Caco-2 (cell line): ENCODE measurements around the gene ZBTB21. TPM values are rescaled to one million over a fixed set of nuclear protein-coding genes. Genes with fewer than 3 reads are reported as not detected.

Experiments used
- BruUV-seq: library from RNA; stranded (reverse); fragments of 400-500 nt; replicated peaks from 2 replicates; lab custom pipeline; 2021; lab: Mats Ljungman, UMichigan
- CTCF ChIA-PET: fragments of 300-600 bp; sonication (Branson Sonifier 250); formaldehyde crosslinking; loops from one replicate; lab custom pipeline; 2022; ENCODE audit warnings: antibody characterized with exemption; lab: Charles Lee
- POLR2A ChIA-PET: fragments of 300-600 bp; sonication (Branson Sonifier 250); formaldehyde crosslinking; loops from one replicate; lab custom pipeline; 2022; ENCODE audit warnings: antibody characterized with exemption; lab: Charles Lee
- DNase-seq, 2 experiments: peaks; one replicate each; pipeline versions ENCODE4 v3.0.0 to v3.0.0-alpha.2; 2020 to 2022
- H3K27me3 ChIP-seq: replicated peaks from 2 replicates; pipeline ENCODE4 v1.6.0; 2011; ENCODE audit warnings: low read length; ENCODE audit not compliant: control insufficient read depth, insufficient read depth
- H3K36me3 ChIP-seq: 2 replicates; pipeline ENCODE4 v1.5.1; 2011; ENCODE audit warnings: low read length; ENCODE audit not compliant: control insufficient read depth, insufficient read depth
- H3K4me1 ChIP-seq: fragments of 250-450 bp; sonication (Bioruptor Pico); 2 replicates; pipeline ENCODE4 v1.5.1; 2020; ENCODE audit warnings: mild to moderate bottlenecking
- H3K4me3 ChIP-seq: 2 replicates; pipeline ENCODE4 v1.5.1; 2011; ENCODE audit warnings: low read depth, mild to moderate bottlenecking, control low read depth, low read length
- H3K9me3 ChIP-seq: fragments of 250-450 bp; sonication (Bioruptor Pico); 2 replicates; pipeline ENCODE4 v1.5.1; 2020; ENCODE audit warnings: mild to moderate bottlenecking, moderate library complexity
- H3K27ac Mint-ChIP-seq: one replicate; pipeline ENCODE4 v1.8.0; 2022; ENCODE audit warnings: mixed read lengths; ENCODE audit not compliant: unreplicated experiment
- H3K27me3 Mint-ChIP-seq: one replicate; pipeline ENCODE4 v1.8.0; 2022; ENCODE audit warnings: mixed read lengths; ENCODE audit not compliant: insufficient read depth, unreplicated experiment
- H3K36me3 Mint-ChIP-seq: one replicate; pipeline ENCODE4 v1.8.0; 2022; ENCODE audit warnings: mild to moderate bottlenecking, mixed read lengths; ENCODE audit not compliant: insufficient read depth, unreplicated experiment
- H3K4me1 Mint-ChIP-seq: one replicate; pipeline ENCODE4 v1.8.0; 2022; ENCODE audit warnings: low read depth, mixed read lengths; ENCODE audit not compliant: unreplicated experiment
- H3K4me3 Mint-ChIP-seq: one replicate; pipeline ENCODE4 v1.8.0; 2022; ENCODE audit warnings: mild to moderate bottlenecking, moderate library complexity, mixed read lengths; ENCODE audit not compliant: unreplicated experiment
- H3K9me3 Mint-ChIP-seq: one replicate; pipeline ENCODE4 v1.8.0; 2022; ENCODE audit warnings: mixed read lengths; ENCODE audit not compliant: unreplicated experiment
- intact Hi-C: fragments of 100-400 bp; cut with micrococcal nuclease; formaldehyde crosslinking; loops from one replicate; pipeline ENCODE4 v1.10.0; 2022; ENCODE audit not compliant: unreplicated experiment
- total RNA-seq: library from RNA; stranded (reverse); gene quantifications from 2 replicates; pipeline ENCODE4 v1.2.3, GENCODE V29; 2022
- TF ChIP-seq, protein P1 (sequence below), 2 experiments: fragments of 200-600 bp in 1 of 2; IDR thresholded peaks; 1 replicate in 1 of 2; 2 replicates in 1 of 2; pipeline versions ENCODE4 v1.5.1 to v1.8.0; 2011 to 2022; ENCODE audit warnings: antibody characterized with exemption in 1 of 2, control low read depth in 1 of 2, inconsistent platforms in 1 of 2, low read depth in 1 of 2, low read length in 1 of 2, mild to moderate bottlenecking in 1 of 2, moderate library complexity in 1 of 2; ENCODE audit not compliant: insufficient read depth in 1 of 2, severe bottlenecking in 1 of 2, unreplicated experiment in 1 of 2

Gene ZBTB21
- total RNA-seq, 1 experiment from 2014 or later, result 21.4 TPM

- ChIA-PET CTCF (interaction anchor here (1.0 kb wide), 1 partner anchor 67 kb away, joined by 3 read pairs; no protein-coding TSS in a partner anchor), POLR2A (no interaction called here)
- Histone ChIP-seq H3K4me3 (no peak overlapping the region), H3K4me1 (no peaks in the 10 kb centered on the region), H3K36me3 (no peaks in the 10 kb centered on the region), H3K27me3 (no peaks in the 10 kb centered on the region), H3K9me3 (no peaks in the 10 kb centered on the region)
- no peaks in the 10 kb centered on the region for H3K27me3 Mint-ChIP-seq
- H3K36me3 Mint-ChIP-seq, result peaks cover 4% of the 10 kb centered on the region
- no peaks in the 10 kb centered on the region for H3K9me3 Mint-ChIP-seq
- intact Hi-C loops, result no loop called here
- H3K4me1 Mint-ChIP-seq, result no peaks in the 10 kb centered on the region
- H3K4me3 Mint-ChIP-seq, result no peak overlapping the region
- no peak for DNase-seq
- H3K27ac Mint-ChIP-seq, result peak overlapping the region; percentile 75
- BruUV-seq, result no TSS peak
- TF ChIP-seq, protein P1, sequence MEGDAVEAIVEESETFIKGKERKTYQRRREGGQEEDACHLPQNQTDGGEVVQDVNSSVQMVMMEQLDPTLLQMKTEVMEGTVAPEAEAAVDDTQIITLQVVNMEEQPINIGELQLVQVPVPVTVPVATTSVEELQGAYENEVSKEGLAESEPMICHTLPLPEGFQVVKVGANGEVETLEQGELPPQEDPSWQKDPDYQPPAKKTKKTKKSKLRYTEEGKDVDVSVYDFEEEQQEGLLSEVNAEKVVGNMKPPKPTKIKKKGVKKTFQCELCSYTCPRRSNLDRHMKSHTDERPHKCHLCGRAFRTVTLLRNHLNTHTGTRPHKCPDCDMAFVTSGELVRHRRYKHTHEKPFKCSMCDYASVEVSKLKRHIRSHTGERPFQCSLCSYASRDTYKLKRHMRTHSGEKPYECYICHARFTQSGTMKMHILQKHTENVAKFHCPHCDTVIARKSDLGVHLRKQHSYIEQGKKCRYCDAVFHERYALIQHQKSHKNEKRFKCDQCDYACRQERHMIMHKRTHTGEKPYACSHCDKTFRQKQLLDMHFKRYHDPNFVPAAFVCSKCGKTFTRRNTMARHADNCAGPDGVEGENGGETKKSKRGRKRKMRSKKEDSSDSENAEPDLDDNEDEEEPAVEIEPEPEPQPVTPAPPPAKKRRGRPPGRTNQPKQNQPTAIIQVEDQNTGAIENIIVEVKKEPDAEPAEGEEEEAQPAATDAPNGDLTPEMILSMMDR (IDR thresholded peaks at IDR 0.05; ENCODE audit: insufficient read depth in 1 of 2, low read depth in 1 of 2, low read length in 1 of 2, severe bottlenecking in 1 of 2, unreplicated experiment in 1 of 2), result no peak
Observed at GRCh38 chr21:42049578-42050430, 39.6 kb upstream of the ZBTB21 start.

- ChIA-PET CTCF (no interaction called here), POLR2A (no interaction called here)
- TF ChIP-seq, protein P1 (IDR thresholded peaks at IDR 0.05; ENCODE audit: insufficient read depth in 1 of 2, low read depth in 1 of 2, low read length in 1 of 2, severe bottlenecking in 1 of 2, unreplicated experiment in 1 of 2), result no peak
- Mint-ChIP-seq H3K9me3 (no peaks in the 10 kb centered on the region), H3K4me1 (no peaks in the 10 kb centered on the region), H3K36me3 (peaks cover 4% of the 10 kb centered on the region), H3K27me3 (no peaks in the 10 kb centered on the region), H3K4me3 (no peak overlapping the region), H3K27ac (peak overlapping the region; percentile 75)
- BruUV-seq, result no TSS peak
- DNase-seq, result no peak
- Histone ChIP-seq H3K9me3 (no peaks in the 10 kb centered on the region), H3K36me3 (no peaks in the 10 kb centered on the region), H3K4me1 (no peaks in the 10 kb centered on the region), H3K27me3 (no peaks in the 10 kb centered on the region), H3K4me3 (no peak overlapping the region)
- intact Hi-C loops, result no loop called here
Observed at GRCh38 chr21:42048870-42049577, 38.9 kb upstream of the ZBTB21 start.

GRCh38 chr21:42047821-42048613, 37.9 kb upstream of the ZBTB21 start:
- Mint-ChIP-seq H3K36me3 (peaks cover 4% of the 10 kb centered on the region), H3K4me3 (no peak overlapping the region), H3K4me1 (peaks cover 1% of the 10 kb centered on the region), H3K27ac (no peak overlapping the region), H3K9me3 (no peaks in the 10 kb centered on the region), H3K27me3 (no peaks in the 10 kb centered on the region)
- no TSS peak for BruUV-seq
- ChIA-PET POLR2A (no interaction called here), CTCF (no interaction called here)
- Histone ChIP-seq H3K4me1 (no peaks in the 10 kb centered on the region), H3K9me3 (no peaks in the 10 kb centered on the region), H3K27me3 (no peaks in the 10 kb centered on the region), H3K36me3 (no peaks in the 10 kb centered on the region), H3K4me3 (no peak overlapping the region)
- intact Hi-C loops, result no loop called here
- TF ChIP-seq, protein P1 (IDR thresholded peaks at IDR 0.05; ENCODE audit: insufficient read depth in 1 of 2, low read depth in 1 of 2, low read length in 1 of 2, severe bottlenecking in 1 of 2, unreplicated experiment in 1 of 2), result no peak
- DNase-seq, result no peak
